CD4-positive, alpha-beta T cell treated with Interleukin-1 beta for 1 hour (primary cell): ENCODE measurements around the gene CSF3R.
A peak's percentile ranks its signal among the peaks of the same experiment; 100 is the strongest.

Experiments used
- DNase-seq, 2 donors: peaks; one replicate each; pipeline ENCODE4 v3.0.0-alpha.2; 2020 to 2022

Gene CSF3R

GRCh38 chr1:36482724-36483388, at the start of gene CSF3R:
Gene CSF3R, minus strand, starts transcription at chr1:36482913. Its CDS starts 3,417 bp downstream, at chr1:36479496.
- DNase-seq, result peak in 1 of 2 donors; percentile 29

GRCh38 chr1:36531833-36532232, 49.1 kb upstream of the CSF3R start:
- DNase-seq, result no peak

GRCh38 chr1:36530791-36531190, 48.1 kb upstream of the CSF3R start:
- no peak for DNase-seq

- DNase-seq, result no peak
These were observed 47.5 kb upstream of the CSF3R start for GRCh38 chr1:36530261-36530660.

GRCh38 chr1:36529769-36530260, 47.1 kb upstream of the CSF3R start:
- DNase-seq, result no peak

GRCh38 chr1:36528361-36529349, 45.9 kb upstream of the CSF3R start:
- DNase-seq, result no peak

- DNase-seq, result no peak
These were observed 42.5 kb upstream of the CSF3R start for GRCh38 chr1:36525166-36525565.

- DNase-seq, result no peak
These were observed 41.8 kb upstream of the CSF3R start for GRCh38 chr1:36524359-36525062.

- no peak for DNase-seq
These were observed 41.1 kb upstream of the CSF3R start for GRCh38 chr1:36523850-36524249.

- no peak for DNase-seq
These were observed 40.5 kb upstream of the CSF3R start for GRCh38 chr1:36523230-36523495.

- no peak for DNase-seq
These were observed 39.9 kb upstream of the CSF3R start for GRCh38 chr1:36522461-36523229.

GRCh38 chr1:36522021-36522420, 39.3 kb upstream of the CSF3R start:
- DNase-seq, result no peak

GRCh38 chr1:36520771-36521420, 38.2 kb upstream of the CSF3R start:
- no peak for DNase-seq

GRCh38 chr1:36520056-36520455, 37.3 kb upstream of the CSF3R start:
- DNase-seq, result no peak

GRCh38 chr1:36517011-36517771, 34.5 kb upstream of the CSF3R start:
- no peak for DNase-seq

- peak; percentile 26 to 42 for DNase-seq
These were observed 33.8 kb upstream of the CSF3R start for GRCh38 chr1:36516372-36517010.

GRCh38 chr1:36515315-36516138, 32.8 kb upstream of the CSF3R start:
- DNase-seq, result no peak

- no peak for DNase-seq
These were observed 31.8 kb upstream of the CSF3R start for GRCh38 chr1:36514501-36514900.

GRCh38 chr1:36513676-36514473, 31.2 kb upstream of the CSF3R start:
- DNase-seq, result no peak
